ENCODE results near the gene AAMDC.
"Not testable (repeated sequence)": the region's sequence is repeated elsewhere in the genome, so short reads cannot be mapped to it uniquely, and the experiment has no call there.

The AAMDC gene

DNA sequence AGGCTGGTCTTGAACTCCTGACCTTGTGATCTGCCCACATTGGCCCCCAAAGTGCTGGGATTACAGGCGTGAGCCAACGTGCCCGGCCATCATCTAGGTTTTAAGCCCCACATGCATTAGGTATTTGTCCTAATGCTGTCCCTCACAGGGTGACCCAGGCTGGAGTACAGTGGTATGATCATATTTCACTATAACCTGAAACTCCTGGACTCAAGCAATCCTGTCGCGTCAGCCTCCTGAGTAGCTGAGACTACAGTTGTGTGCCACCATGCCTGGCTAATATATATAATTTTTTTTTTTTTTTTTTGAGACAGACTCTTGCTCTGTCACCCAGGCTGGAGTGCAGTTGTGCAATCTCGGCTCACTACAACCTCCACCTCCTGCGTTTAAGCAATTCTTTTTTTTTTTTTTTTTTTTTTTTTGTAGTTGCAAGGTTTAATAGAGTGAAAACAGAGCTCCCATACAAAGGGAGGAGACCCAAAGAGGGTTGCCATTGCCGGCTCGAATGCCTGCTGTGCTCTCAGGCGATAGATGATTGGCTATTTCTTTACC lies 37.0 kb downstream of the AAMDC start:
- H3K27ac ChIP-seq (ENCODE audit: low read depth, low read length); H3K4me3 ChIP-seq (ENCODE audit: low read depth, low read length); H3K79me2 ChIP-seq (ENCODE audit: control insufficient read depth, insufficient read depth, low read length, unreplicated experiment); H2AFZ ChIP-seq (ENCODE audit: low read length, unreplicated experiment); H3K27me3 ChIP-seq (ENCODE audit: insufficient read depth, low read length); H3K4me1 ChIP-seq (ENCODE audit: control insufficient read depth, insufficient read depth, low read length, unreplicated experiment): not testable (repeated sequence)
- H3K36me3 ChIP-seq (ENCODE audit: insufficient read depth, low read length), result peaks cover 29% of the 10 kb centered on the region

DNA sequence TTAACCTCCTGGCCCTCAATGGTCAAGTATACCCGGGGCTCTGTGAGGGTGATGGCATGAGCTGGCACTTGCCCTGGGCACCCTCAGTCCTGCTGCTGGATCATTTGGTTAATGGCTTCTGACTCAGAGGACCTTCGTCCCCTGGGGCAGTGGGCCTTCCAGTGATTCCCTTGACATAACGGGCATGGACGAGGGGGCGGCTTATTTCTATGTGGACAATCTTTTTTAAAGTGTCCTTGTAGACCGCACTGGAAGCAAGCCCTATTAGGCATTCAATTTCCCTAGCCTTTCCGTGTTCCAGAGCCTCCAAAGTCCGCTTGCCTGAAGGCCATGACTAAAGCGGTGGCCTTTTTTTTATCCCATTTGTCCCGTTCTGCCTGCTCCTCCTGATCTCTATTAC lies 40.5 kb downstream of the AAMDC start:
- H2AFZ ChIP-seq (ENCODE audit: low read length, unreplicated experiment); H3K27ac ChIP-seq (ENCODE audit: low read depth, low read length); H3K27me3 ChIP-seq (ENCODE audit: insufficient read depth, low read length); H3K4me1 ChIP-seq (ENCODE audit: control insufficient read depth, insufficient read depth, low read length, unreplicated experiment); H3K4me3 ChIP-seq (ENCODE audit: low read depth, low read length); H3K79me2 ChIP-seq (ENCODE audit: control insufficient read depth, insufficient read depth, low read length, unreplicated experiment); H3K36me3 ChIP-seq (ENCODE audit: insufficient read depth, low read length): not testable (repeated sequence)

DNA sequence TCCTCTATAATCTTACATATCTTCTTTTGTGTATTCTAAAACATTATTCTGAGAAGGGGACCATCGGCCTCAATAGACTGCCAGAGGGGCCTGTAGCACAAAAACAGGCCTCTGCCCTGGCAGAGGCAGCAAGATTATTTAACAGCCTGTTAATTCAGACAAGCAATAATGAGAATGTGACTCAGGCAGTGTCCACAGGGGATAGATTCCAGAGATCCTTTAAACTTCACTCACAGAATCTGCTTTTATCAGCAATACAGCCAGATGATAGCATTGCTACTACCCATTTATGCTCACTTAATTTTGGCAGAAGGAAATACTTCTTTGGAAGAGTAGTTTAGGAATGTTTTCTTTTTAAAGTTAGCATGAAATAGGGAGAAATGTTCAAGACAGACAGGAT lies 44.9 kb downstream of the AAMDC start:
- Histone ChIP-seq H3K4me3 (ENCODE audit: low read depth, low read length) (no peak overlapping the region), H3K4me1 (ENCODE audit: control insufficient read depth, insufficient read depth, low read length, unreplicated experiment) (peaks cover 3% of the 10 kb centered on the region), H3K36me3 (ENCODE audit: insufficient read depth, low read length) (peaks cover 7% of the 10 kb centered on the region; the same call in 1 of the 2 replicates), H3K27me3 (ENCODE audit: insufficient read depth, low read length) (no peaks in the 10 kb centered on the region), H2AFZ (ENCODE audit: low read length, unreplicated experiment) (no peak overlapping the region), H3K27ac (ENCODE audit: low read depth, low read length) (no peak overlapping the region), H3K79me2 (ENCODE audit: control insufficient read depth, insufficient read depth, low read length, unreplicated experiment) (no peaks in the 10 kb centered on the region)

DNA sequence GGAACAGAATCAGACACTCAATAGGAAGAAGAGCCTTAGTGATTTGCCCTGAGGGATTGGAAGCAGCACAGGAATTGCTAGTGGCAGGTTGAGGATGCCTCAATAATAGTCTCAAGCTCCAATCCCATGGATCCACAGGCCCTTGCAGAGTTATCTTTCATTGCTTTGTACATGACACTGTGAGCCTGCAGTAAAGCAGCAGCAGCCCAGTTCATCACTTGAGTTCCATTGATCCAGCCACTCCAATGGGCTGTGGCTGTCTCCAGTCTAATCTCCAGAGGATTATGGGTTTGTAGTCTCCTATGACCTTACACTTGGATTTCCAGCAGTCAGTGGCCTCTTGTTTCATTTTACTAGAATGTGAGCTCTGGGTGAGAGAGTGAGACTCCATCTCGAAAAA lies 45.4 kb downstream of the AAMDC start:
- H3K4me3 ChIP-seq (ENCODE audit: low read depth, low read length), result no peak overlapping the region
- peaks cover 3% of the 10 kb centered on the region for H3K4me1 ChIP-seq (ENCODE audit: control insufficient read depth, insufficient read depth, low read length, unreplicated experiment)
- no peaks in the 10 kb centered on the region for H3K79me2 ChIP-seq (ENCODE audit: control insufficient read depth, insufficient read depth, low read length, unreplicated experiment)
- H3K27me3 ChIP-seq (ENCODE audit: insufficient read depth, low read length), result no peaks in the 10 kb centered on the region
- no peak overlapping the region for H2AFZ ChIP-seq (ENCODE audit: low read length, unreplicated experiment)
- H3K36me3 ChIP-seq (ENCODE audit: insufficient read depth, low read length), result peaks cover 7% of the 10 kb centered on the region; the same call in 1 of the 2 replicates
- H3K27ac ChIP-seq (ENCODE audit: low read depth, low read length), result no peak overlapping the region

DNA sequence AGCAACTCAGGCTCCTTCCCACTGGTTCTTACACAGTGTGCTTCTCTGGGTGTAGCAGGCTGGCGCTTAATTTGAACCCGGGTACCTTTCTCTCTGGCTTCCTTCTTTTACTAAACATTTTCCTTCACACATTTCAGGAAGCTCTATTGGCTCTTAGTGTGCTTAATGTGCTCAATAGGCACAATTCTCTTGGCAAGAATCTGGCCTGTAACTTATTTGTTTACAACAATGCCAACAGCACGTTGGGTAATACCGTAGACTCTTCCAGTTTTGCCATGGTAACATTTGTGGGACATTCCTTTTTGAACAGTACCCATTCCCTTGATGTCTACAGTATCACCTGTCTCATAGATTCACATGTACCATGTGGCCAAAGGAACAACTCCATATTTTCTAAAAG lies 47.8 kb downstream of the AAMDC start:
- H3K27ac ChIP-seq (ENCODE audit: low read depth, low read length), result no peak overlapping the region
- H3K27me3 ChIP-seq (ENCODE audit: insufficient read depth, low read length), result no peaks in the 10 kb centered on the region
- H3K36me3 ChIP-seq (ENCODE audit: insufficient read depth, low read length), result peaks cover 7% of the 10 kb centered on the region
- no peak overlapping the region for H3K4me3 ChIP-seq (ENCODE audit: low read depth, low read length)
- peaks cover 3% of the 10 kb centered on the region for H3K4me1 ChIP-seq (ENCODE audit: control insufficient read depth, insufficient read depth, low read length, unreplicated experiment)
- H2AFZ ChIP-seq (ENCODE audit: low read length, unreplicated experiment), result no peak overlapping the region
- no peaks in the 10 kb centered on the region for H3K79me2 ChIP-seq (ENCODE audit: control insufficient read depth, insufficient read depth, low read length, unreplicated experiment)

DNA sequence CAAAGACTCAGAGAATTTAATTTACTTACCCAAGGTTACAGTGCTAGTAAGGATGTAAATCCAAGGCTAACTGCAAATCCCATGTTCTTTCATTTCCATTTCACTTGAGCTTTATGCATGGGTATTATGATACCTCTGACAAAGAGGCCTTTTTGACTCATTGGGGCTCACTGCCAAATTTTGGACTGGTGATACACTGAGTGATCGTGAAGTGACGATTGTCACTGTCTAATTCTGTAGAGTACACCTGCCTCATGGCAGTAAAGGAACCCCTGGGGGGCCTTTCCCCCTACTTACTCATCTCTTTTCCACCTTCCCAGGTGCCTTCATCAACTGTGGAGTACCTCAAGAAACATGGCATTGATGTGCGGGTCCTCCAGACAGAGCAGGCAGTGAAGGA lies 50.9 kb downstream of the AAMDC start:
- no peaks in the 10 kb centered on the region for H3K79me2 ChIP-seq (ENCODE audit: control insufficient read depth, insufficient read depth, low read length, unreplicated experiment)
- H3K27ac ChIP-seq (ENCODE audit: low read depth, low read length), result no peak overlapping the region
- no peak overlapping the region for H2AFZ ChIP-seq (ENCODE audit: low read length, unreplicated experiment)
- H3K4me3 ChIP-seq (ENCODE audit: low read depth, low read length), result no peak overlapping the region
- no peaks in the 10 kb centered on the region for H3K27me3 ChIP-seq (ENCODE audit: insufficient read depth, low read length)
- H3K36me3 ChIP-seq (ENCODE audit: insufficient read depth, low read length), result peaks cover 7% of the 10 kb centered on the region
- no peaks in the 10 kb centered on the region for H3K4me1 ChIP-seq (ENCODE audit: control insufficient read depth, insufficient read depth, low read length, unreplicated experiment)

DNA sequence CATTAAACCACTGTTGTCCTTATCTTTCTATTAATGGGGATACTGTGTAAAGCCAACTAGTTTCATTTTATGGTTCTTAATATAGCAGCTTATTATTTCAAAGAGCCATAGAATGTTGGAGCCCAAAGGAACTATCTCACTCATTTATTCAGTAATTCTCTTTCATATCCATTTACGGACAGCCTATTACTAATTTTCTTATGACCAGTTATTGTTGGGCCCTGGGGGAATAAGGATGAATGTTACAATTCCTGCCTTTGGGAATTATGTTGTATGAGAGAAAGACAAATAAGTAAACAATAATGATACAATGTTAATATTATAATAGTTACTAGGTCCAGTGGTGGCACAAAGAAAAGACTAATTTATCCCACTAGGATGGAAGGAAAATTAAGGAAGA lies 52.4 kb downstream of the AAMDC start:
- Histone ChIP-seq H3K79me2 (ENCODE audit: control insufficient read depth, insufficient read depth, low read length, unreplicated experiment) (no peaks in the 10 kb centered on the region), H2AFZ (ENCODE audit: low read length, unreplicated experiment) (no peak overlapping the region), H3K4me1 (ENCODE audit: control insufficient read depth, insufficient read depth, low read length, unreplicated experiment) (peaks cover 2% of the 10 kb centered on the region), H3K4me3 (ENCODE audit: low read depth, low read length) (no peak overlapping the region), H3K27ac (ENCODE audit: low read depth, low read length) (no peak overlapping the region), H3K36me3 (ENCODE audit: insufficient read depth, low read length) (peaks cover 4% of the 10 kb centered on the region), H3K27me3 (ENCODE audit: insufficient read depth, low read length) (no peaks in the 10 kb centered on the region)

DNA sequence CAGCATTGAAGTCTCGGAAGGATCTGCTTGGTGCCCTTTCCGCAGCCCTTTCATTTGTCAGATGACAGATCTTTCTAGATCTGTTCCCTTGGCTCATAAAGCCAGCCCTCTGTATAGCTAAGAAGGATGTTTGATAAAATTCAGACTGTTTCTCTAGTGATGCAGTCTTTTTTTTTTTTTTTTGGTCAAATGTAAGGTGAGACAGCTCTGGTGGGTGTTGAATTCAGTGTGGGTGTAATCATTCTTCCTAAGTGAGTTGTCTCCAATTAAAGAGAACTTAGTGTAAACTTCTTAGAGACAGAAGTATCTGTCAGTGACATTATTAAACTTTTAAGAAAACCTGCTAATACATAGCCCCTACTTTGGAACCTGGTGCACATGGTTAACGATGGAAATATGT lies 53.3 kb downstream of the AAMDC start:
- Histone ChIP-seq H3K36me3 (ENCODE audit: insufficient read depth, low read length) (peaks cover 5% of the 10 kb centered on the region), H3K4me1 (ENCODE audit: control insufficient read depth, insufficient read depth, low read length, unreplicated experiment) (peaks cover 11% of the 10 kb centered on the region), H2AFZ (ENCODE audit: low read length, unreplicated experiment) (no peak overlapping the region), H3K79me2 (ENCODE audit: control insufficient read depth, insufficient read depth, low read length, unreplicated experiment) (no peaks in the 10 kb centered on the region), H3K4me3 (ENCODE audit: low read depth, low read length) (no peak overlapping the region), H3K27ac (ENCODE audit: low read depth, low read length) (no peak overlapping the region), H3K27me3 (ENCODE audit: insufficient read depth, low read length) (no peaks in the 10 kb centered on the region)

DNA sequence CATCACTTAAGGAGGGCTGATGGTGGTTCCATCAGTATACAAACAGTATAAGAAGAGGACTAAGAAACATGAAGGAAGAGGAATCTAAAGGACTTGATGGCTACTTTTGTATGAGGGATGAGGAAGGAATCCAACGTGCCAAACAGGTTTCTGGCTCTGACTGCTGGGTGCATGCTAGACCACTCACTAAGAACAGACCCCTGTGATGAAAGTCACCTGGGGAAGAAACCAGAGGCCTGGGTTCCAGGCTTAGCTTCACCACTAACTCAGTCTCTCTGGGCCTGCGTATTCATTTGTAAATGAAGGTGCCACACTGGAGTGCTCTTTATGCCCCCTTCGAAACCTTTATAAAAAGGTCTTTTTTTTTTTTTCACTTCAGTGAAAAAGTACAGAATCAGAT lies 55.1 kb downstream of the AAMDC start:
- Histone ChIP-seq H3K4me1 (ENCODE audit: control insufficient read depth, insufficient read depth, low read length, unreplicated experiment) (peaks cover 12% of the 10 kb centered on the region), H3K27ac (ENCODE audit: low read depth, low read length) (no peak overlapping the region), H2AFZ (ENCODE audit: low read length, unreplicated experiment) (no peak overlapping the region), H3K36me3 (ENCODE audit: insufficient read depth, low read length) (peaks cover 6% of the 10 kb centered on the region), H3K4me3 (ENCODE audit: low read depth, low read length) (no peak overlapping the region), H3K79me2 (ENCODE audit: control insufficient read depth, insufficient read depth, low read length, unreplicated experiment) (no peaks in the 10 kb centered on the region), H3K27me3 (ENCODE audit: insufficient read depth, low read length) (no peaks in the 10 kb centered on the region)

DNA sequence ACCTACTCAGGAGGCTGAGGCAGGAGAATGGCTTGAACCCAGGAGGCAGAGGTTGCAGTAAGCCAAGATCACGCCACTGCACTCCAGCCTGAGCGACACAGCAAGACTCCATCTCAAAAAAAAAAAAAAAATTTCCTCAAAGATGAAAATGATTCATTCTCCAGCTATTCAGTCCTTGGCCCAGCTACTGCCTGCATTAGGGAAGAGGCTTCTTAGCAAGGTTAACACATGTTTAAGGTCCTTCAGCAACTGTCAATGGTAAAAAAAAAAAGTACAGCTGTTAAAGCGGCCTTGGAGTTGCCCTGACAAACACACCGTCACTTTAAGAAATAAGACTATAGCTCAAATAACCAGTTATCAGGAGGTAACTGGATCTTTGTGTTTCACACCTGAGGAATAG lies 57.3 kb downstream of the AAMDC start:
- not testable (repeated sequence) for H3K36me3 ChIP-seq (ENCODE audit: insufficient read depth, low read length); H3K27ac ChIP-seq (ENCODE audit: low read depth, low read length); H3K4me3 ChIP-seq (ENCODE audit: low read depth, low read length); H3K27me3 ChIP-seq (ENCODE audit: insufficient read depth, low read length); H3K79me2 ChIP-seq (ENCODE audit: control insufficient read depth, insufficient read depth, low read length, unreplicated experiment); H2AFZ ChIP-seq (ENCODE audit: low read length, unreplicated experiment)
- H3K4me1 ChIP-seq (ENCODE audit: control insufficient read depth, insufficient read depth, low read length, unreplicated experiment), result peaks cover 12% of the 10 kb centered on the region

DNA sequence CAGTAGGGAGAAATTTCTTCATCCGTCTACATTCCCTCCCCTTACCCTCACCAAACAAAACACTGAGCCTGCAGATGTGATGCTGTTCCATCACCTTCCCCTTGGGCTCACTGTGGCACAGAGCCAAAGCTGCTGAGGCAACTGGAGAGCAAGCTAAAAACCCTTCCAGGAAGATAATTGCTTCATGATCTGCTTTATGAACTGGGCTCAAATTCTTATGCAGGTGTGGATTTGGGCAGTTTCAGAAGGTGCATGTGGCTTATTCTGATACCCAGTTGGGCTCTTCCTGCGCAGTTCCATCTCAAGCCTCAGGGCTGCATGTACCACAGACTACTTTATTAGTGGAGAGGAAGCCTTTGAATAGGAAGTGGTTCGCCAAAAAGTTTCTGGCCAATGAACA lies 58.3 kb downstream of the AAMDC start:
- H3K4me3 ChIP-seq (ENCODE audit: low read depth, low read length), result no peak overlapping the region
- no peak overlapping the region for H2AFZ ChIP-seq (ENCODE audit: low read length, unreplicated experiment)
- H3K79me2 ChIP-seq (ENCODE audit: control insufficient read depth, insufficient read depth, low read length, unreplicated experiment), result no peaks in the 10 kb centered on the region
- no peak overlapping the region for H3K27ac ChIP-seq (ENCODE audit: low read depth, low read length)
- no peaks in the 10 kb centered on the region for H3K27me3 ChIP-seq (ENCODE audit: insufficient read depth, low read length)
- peaks cover 6% of the 10 kb centered on the region; the same call in 1 of the 2 replicates for H3K36me3 ChIP-seq (ENCODE audit: insufficient read depth, low read length)
- H3K4me1 ChIP-seq (ENCODE audit: control insufficient read depth, insufficient read depth, low read length, unreplicated experiment), result peaks cover 12% of the 10 kb centered on the region
